NCI-H2081 treated with DMSO at 0.1 percent for 48 hours (cell line): ENCODE data around the gene SLC7A8.
"Not testable (repeated sequence)": the region's sequence is repeated elsewhere in the genome, so short reads cannot be mapped to it uniquely, and the experiment has no call there.

Experiments
- DNase-seq: peaks from one replicate; lab custom pipeline; 2025; lab: John Stamatoyannopoulos, UW

The SLC7A8 gene

GRCh38 chr14:23183479-23183878, at the start of gene SLC7A8:
Gene SLC7A8 (minus strand): TSS chr14:23183660. CDS start chr14:23182914, 746 bp downstream.
- no peak for DNase-seq

DNA sequence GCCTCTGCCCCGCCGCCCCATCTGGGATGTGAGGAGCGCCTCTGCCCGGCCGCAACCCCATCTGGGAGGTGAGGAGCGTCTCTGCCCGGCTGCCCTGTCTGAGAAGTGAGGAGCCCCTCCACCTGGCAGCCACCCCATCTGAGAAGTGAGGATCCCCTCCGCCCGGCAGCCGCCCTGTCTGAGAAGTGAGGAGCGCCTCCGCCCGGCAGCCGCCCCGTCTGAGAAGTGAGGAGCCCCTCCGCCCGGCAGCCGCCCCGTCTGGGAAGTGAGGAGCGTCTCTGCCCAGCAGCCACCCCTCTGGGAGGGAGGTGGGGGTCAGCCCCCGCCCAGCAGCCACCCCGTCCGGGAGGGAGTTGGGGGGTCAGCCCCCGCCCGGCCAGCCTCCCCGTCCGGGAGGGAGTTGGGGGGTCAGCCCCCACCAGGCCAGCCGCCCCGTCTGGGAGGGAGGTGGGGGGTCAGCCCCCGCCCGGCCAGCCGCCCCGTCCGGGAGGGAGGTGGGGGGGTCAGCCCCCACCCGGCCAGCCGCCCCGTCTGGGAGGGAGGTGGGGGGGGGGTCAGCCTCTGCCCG, 48.9 kb upstream of the SLC7A8 start:
- not testable (repeated sequence) for DNase-seq

DNA sequence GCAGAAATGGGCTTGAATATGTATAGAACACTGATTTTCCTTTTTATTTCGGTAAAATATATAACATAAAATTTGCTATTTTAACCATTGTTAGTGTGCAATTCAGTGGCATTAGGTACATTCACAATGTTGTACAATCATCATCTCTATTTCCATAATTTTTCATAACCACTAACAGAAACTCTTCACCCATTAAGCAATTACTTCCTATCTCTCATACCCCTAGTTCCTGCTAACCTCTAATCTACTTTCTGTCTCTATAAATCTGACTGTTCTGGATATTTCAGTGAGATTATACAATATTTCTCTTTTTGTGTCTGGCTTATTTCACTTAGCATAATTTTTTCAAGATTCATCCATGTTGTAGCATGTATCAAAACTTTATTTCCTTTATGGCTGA, 45.4 kb upstream of the SLC7A8 start:
- DNase-seq, result no peak

GRCh38 chr14:23227566-23227965, 44.1 kb upstream of the SLC7A8 start:
- no peak for DNase-seq

GRCh38 chr14:23224958-23225357, 41.5 kb upstream of the SLC7A8 start:
- DNase-seq, result not testable (repeated sequence)

- no peak for DNase-seq
These were observed 35.6 kb upstream of the SLC7A8 start for GRCh38 chr14:23219075-23219474.

- DNase-seq, result no peak
These were observed 33.9 kb upstream of the SLC7A8 start for GRCh38 chr14:23217032-23218020.

- no peak for DNase-seq
These were observed 32.0 kb upstream of the SLC7A8 start for GRCh38 chr14:23215421-23215820.

DNA sequence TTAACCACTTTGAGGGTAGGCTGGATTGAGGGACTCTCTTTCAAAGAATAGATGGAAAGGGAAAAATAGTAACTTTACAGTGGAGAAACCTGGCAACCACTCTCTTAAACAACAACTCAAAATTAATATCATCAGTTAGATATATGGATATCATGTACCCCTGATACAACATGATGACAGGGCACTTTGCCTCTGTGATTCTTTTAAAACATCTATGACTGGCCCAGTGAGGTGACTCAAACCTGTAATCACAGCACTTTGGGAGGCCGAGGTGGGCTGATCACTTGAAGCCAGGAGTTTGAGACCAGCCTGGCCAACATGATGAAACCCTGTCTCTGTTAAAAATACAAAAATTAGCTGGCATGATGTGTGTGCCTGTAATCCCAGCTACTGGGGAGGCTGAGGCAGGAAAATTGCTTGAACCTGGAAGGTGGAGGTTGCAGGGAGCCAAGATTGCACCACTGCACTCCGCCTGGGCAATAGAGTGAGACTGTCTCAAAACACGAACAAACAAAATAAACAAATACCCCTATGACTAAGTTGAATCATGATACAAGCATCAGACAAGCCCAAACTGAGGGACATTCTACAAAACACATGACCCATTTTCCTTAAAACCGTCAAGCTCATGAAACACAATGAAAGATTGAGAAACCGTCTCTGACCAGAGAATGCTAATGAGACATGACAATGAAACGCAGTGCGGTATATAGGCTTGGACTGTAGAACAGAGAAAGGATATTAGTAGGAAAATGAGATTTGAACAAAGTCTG, 26.4 kb upstream of the SLC7A8 start:
- no peak for DNase-seq

DNA sequence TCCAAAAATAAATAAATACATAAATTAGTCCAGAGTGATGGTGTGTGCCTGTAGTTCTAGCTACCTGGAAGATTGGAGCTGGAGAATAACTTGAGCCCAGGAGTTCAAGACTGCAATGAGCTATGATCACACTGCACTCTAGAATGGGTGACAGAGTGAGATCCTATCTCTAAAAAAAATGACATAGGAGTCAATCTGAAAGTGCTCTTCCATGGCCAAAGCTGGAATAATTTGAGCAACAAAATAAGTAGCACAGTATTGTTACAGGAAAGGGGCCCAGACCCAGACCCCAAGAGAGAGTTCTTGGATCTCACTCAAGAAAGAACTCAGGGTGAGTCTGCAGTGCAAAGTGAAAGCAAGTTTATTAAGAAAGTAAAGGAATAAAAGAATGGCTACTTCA, 24.9 kb upstream of the SLC7A8 start:
- no peak for DNase-seq

GRCh38 chr14:23207146-23207540, 23.7 kb upstream of the SLC7A8 start:
- no peak for DNase-seq

- no peak for DNase-seq
These were observed 23.1 kb upstream of the SLC7A8 start for GRCh38 chr14:23206422-23207145.

DNA sequence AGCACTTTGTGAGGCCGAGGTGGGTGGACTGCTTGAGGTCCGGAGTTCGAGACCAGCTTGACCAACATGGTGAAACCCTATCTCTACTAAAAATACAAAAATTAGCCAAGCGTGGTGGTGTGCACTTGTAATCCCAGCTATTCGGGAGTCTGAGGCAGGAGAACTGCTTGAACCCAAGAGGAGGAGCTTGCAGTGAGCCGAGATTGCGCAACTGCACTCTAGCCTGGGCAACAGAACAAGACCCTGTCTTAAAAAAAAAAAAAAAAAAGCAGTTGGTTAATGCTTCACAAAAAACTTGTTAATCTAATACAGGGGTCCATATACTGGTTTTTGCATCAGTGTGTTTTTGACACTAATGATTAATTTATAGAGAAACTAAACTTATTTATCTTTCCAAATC, 18.5 kb upstream of the SLC7A8 start:
- no peak for DNase-seq

DNA sequence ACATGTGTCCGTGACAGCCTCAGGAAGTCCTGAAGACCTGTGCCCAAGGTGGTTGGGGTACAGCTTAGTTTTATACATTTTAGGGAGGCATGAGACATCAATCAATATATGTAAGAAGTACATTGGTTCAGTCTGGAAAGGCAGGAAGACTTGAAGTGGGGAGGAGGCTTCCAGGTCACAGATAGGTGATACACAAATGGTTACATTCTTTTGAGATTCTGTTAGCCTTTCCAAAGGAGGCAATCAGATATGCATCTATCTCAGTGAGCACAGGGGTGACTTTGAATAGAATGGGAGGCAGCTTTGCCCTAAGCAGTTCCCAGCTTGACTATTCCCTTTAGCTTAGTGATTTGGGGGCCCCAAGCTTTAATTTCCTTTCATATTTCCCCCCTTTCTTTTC, 15.7 kb upstream of the SLC7A8 start:
- DNase-seq, result not testable (repeated sequence)

DNA sequence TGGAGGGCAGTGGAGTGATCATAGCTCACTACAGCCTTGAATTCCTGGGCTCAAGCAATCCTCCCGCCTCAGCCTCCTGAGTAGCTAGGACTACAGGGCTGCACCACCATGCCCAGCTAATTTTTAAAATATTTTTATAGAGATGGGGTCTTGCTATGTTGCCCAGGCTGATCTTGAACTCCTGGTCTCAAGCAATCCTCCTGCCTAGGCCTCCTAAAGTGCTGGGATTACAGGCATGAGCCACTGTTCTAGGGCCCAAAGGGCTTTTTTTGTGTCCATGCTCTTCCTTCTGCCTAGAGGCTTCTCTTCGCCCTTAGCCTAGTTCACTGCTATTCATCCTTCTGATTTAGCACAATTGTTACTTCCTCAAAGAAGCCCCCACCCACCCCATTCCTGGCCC, 13.0 kb upstream of the SLC7A8 start:
- DNase-seq, result not testable (repeated sequence)

DNA sequence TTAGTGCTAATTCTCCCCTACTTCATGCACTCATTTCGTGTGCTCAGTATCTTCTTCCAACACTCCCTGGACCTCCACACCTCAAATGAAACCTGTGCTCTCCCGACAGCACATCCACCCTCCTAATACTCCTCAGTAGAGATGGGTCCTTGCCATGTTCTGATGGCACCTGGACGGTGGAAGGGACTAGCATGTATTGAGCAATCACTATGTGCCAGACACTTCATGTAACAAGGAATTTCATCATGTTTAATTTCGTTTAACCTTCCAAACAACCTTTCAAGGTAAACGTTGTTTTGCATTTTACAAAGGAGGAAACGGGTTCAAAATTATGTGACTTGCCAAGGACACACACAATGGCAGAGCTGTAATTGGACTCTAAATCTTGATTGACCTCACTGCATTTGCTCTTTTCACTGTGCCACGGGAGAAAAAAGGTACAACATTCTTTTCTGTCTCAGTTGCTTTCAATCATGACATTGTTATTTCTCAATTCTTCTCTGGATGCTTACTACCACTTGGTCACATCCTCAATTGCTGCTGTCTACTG, 12.2 kb upstream of the SLC7A8 start:
- DNase-seq, result no peak

- no peak for DNase-seq
These were observed 10.0 kb upstream of the SLC7A8 start for GRCh38 chr14:23193432-23193831.

DNA sequence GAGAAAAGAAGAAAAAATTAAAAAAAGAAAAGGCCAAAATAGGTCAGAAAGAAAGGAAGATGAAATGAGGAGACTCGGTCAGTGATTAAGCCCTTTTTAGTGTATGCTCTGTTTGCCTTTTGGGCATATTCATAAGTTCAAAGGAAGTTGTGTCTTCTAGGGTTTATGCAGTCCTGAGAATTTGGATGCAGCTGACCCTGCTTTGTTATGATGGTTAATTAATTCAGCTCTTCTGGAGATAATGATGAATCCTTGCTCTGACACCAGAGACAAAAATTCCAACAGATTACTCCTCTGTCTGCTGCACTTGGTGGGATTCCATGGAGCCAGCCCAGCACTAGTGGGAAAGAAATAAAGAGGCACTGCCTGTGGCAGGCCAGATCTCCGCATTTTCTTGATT, 4.5 kb upstream of the SLC7A8 start:
- no peak for DNase-seq

- DNase-seq, result no peak
These were observed 3.6 kb upstream of the SLC7A8 start for GRCh38 chr14:23186913-23187654.

GRCh38 chr14:23185063-23185462, 1.6 kb upstream of the SLC7A8 start:
- DNase-seq, result no peak

- no peak for DNase-seq
These were observed 346 bp downstream of the SLC7A8 start for GRCh38 chr14:23183158-23183470.
